GM21576 (cell line): Measurements from ENCODE around the gene AMBRA1.

Source experiments
- ATAC-seq: cut with Tn5 transposase; IDR thresholded peaks from one replicate; pipeline ENCODE4 v1.9.1; 2021; ENCODE audit warnings: mild to moderate bottlenecking, moderate library complexity; ENCODE audit not compliant: unreplicated experiment

The AMBRA1 gene

DNA sequence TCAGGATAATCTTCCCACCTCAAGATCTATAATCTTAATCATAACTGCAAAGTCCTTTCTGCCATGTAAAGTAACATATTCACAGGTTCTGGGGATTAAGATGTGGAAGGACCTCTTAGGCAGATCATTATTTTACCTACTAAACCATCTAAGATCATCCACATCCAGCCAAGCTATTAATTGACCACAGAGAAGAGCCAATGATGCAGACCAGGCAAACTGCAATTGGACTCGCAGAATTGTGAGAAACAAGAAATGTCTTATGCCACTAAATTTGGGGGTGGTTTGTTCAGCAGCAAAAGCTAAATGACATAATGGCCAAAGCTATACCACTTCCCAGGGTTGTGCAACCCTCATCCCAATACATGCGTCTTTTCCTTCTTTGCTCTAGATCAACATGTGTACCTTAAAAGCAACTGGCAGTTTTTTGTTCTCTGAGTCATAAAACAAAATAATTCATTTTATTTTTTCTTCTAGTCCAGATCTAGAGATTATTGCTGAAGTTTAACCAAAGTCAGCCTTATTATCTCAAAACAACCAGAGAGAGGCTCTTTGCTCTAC is 113.6 kb downstream of the AMBRA1 start:
- no peak for ATAC-seq

DNA sequence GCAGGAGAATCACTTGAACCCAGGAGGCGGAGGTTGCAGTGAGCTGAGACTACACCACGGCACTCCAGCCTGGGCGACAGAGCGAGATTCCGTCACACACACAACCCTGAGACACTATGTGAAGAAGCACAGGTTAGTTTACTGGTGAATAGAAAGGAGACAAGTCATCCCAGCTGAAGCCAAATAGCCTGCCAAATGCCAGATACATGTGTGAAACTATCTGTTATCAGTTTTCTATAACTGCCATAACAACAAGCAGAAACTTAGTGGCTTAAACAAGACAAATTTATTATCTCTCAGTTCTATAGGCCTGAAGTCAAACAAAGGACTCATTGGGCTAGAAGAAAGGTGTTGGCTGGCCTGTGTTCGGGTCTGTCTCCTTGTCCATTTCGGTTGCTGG is 114.2 kb downstream of the AMBRA1 start:
- no peak for ATAC-seq

DNA sequence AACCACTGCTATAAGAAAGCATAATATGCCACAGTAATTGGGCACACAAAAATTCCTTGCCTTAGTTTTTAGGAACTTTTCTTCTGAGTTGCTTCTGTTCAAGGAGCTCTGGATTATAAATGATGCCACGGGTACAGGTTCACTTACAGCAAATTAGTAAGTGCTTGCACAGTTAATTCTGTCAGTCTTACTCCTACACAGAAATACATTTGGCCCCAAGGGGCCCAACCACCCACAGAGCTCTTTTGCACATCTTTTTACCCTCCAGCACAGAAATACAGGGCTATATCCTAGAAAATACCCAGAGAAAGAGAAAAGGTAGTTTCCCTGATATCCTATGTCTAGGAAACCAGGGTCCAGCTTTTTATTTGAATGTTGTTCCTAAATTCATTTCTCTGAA is 115.6 kb downstream of the AMBRA1 start:
- ATAC-seq, result no peak

DNA sequence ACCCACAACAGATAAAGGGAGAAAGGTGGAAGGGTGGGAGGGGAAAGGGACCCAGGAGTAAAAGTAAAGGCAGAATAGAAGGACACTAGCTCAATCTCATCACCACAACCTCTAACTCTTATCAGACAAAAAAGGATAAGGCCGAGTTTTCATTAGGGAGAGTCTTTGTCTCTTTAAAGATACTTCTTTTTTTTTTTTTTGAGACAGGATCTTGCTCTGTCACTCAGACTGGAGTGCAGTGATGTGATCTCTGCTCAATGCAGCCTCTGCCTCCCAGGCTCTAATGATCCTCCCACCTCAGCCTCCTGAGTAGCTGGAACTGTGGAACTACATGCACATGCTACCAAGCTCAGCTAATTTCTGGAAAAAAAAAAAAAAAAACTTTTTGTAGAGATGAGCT is 116.7 kb downstream of the AMBRA1 start:
- no peak for ATAC-seq

DNA sequence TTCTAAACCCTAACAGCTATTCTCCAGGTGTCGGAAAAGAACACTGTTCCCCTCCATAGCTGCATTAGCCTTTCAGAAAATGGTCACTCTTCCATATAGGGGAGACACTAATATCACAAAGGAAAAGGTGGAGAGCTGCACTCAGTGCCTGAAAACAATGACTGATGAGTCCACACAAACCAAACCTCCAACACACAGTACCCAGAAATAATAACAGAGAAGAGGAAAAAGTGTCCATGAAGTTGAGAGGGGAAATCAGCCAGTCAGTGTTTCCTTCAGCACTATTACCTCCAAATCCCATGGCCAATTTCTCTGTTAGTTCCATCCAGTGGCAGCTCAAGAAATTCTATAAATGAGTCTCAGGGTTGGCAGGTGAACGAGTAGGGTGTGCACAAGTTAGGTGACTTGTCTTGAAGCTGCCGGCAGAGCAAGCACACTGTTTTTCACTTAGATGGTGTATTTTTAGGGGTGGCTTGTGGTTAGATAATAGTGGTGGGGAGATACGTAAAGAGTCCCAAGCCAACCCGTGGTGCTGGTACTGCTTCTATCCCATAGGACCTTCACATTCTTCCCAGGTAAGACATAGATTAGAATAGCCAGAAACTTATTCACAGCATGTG is 117.8 kb downstream of the AMBRA1 start:
- ATAC-seq, result no peak

DNA sequence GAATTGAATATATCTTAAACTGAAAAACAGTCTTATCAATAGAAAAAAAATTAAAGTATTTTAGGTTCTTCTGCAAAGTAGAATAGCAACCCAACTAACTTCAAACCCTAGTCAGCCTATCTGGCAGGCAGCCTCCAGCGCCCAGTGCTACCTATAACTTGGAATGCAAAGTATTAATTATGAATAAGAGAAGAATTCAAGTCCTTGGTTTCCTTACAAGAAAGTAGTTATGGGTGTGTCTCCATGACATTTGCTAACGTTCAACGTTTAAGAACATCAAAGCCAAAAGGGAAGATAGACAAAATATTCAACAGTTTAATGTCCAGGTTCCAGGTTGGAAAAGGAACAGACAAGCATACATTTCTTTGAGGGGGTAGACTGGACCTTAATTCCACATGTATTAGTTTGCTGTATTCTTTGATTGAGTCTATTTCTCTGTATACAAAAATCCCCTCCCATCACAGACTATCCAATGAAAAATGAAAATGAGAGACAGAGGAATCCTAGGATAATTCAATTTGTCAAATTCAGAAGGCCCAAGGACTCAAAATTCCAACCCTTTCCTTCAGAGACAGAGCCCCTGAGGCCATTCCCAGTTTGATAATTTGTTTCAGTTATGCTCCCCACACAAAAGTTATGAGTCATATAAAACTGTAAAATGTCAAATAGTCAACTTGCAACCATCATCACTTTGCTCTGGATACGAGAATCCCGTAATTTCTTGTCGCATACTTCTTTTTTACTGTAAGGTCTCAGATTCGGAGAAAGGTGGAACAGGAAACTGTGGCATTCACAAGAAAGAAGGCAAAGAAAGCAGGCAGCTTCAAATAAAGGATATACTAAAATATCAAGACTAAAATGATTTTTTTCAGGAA is 118.5 kb downstream of the AMBRA1 start:
- no peak for ATAC-seq

DNA sequence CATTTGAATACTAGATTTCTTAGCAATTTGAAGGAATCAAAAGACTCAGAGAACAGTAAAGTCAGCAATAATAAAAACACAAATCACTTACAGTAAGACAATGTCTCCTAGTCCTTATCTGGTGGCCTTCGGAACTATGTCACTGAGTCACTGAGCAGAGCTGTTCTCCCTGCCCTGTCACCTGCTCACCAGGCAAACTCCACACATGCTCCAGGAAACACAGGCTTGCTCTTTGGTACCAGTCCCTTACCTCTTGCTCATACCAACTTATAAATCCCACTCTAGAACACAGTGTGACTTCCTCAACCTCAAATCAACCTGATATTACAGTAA is 121.2 kb downstream of the AMBRA1 start:
- no peak for ATAC-seq

DNA sequence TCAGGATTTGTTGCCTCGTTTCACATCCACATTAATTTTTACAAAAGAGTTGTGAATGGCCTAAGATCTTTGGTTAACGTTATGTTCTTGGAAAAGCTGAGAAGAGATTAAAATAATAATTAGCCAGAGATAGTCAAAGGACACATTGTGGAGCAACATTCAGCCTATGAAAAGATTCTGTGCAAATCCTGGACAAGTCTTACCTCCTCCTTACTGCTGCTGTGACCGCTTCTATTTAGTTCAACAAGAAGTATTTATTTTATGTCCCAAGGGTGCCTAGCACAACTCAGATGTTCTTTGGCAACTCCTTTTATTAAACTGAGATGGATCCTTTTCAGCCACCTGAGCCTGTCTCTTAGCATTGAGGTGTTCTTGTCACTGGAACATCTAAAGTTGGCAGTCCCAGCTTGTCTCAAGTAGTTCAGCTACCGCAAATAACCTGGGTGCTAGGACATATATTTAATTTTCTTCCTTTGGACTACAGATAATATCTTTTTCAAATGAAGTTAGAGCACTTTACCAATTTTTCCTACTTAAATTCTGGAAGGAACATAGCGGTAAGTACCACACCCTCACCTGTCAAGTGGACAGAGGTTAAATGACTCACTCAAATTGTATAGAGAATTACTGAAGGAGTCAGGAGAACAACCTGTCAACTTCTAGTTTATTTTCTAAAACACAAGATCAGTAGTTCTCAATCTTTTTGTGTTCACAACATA is 121.7 kb downstream of the AMBRA1 start:
- no peak for ATAC-seq

DNA sequence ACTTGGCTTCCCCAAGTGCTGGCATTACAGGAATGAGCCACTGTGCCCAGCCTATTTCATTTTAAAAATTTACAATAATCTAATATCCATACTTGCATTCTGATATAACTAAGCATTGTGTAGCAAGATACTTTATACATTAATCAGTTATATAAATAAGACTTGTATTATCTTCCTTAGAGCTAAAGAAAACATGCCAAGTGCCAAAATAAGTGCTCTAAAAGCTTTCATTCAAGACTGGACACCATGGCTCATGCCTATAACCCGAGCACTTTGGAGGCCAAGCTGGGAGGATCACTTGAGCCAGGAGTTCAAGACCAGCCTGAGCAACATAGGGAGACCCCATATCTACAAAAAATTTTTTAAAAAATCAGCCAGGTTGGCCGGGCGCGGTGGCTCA is 123.9 kb downstream of the AMBRA1 start:
- ATAC-seq, result no peak

DNA sequence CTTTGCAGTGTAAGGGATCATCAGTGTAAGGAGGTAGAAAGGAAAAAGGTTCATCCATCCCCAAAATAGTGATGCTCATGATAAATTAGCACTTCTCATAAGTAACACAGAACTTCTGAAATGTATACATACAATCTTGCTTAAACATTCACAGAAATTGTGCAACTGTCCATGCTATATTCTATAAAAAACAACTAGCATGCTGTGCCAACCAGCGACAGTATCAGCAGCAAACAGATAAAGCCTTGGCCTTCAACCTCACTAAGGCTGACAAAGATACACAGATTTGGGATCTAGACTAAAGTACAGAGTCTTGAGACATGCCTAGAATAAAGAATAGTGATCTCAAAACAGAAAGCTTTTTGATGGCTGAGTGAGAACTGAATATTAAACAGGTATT is 128.1 kb downstream of the AMBRA1 start:
- ATAC-seq, result no peak

DNA sequence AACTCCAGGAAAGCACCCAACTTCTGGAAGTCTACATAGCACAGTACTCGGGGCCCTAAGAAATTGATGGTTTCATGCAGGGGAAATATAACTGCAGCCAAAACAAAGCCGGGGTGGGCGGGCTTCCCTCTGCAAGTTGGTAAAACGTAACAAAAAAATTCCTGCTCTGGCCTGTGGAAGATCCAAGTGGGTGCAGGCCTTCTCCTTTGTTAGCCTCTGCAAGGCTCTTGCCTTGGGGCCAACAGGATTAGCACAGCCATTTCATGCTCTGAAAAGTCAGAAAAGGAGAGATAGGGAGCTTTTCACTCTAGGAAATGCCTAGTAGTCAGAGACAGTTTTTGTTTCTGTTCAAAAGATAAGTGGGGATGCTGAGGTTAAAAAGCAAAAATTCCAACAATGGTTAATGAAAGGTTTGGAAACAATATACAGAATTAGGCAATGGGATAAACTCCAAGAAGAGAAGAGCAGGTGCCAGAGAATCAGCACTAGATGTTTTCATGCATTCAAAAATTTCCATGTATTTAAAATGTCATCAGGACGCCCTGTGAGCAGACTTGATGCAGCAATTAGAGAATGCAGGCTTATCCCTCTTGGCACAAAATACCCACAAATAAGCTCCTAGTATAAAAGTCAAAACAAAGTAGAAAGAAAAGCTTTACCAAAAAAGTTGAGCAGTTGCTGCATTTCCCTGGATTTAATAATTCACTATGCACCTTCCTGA is 130.0 kb downstream of the AMBRA1 start:
- ATAC-seq, result no peak

DNA sequence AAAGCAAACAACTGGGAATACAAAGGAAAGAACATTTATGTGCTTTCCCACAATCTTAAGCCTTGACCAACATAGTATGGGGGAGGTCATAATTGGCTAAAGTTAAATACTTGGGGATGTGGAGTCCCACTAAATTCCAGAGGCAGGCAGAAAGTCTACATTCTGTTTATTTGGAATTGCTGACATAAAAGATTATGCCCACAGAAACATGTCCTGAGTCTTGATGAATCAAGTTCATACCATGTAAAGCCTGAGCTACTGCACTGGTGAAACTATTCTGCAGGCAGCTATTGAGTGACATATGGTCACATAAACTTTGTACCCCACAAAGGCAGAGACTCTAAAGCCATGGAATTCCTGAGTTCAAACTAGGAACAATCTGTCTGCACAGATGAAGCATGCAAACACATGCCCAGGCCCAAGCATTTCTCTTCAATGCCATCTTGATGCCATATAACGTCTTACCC is 132.3 kb downstream of the AMBRA1 start:
- ATAC-seq, result no peak

DNA sequence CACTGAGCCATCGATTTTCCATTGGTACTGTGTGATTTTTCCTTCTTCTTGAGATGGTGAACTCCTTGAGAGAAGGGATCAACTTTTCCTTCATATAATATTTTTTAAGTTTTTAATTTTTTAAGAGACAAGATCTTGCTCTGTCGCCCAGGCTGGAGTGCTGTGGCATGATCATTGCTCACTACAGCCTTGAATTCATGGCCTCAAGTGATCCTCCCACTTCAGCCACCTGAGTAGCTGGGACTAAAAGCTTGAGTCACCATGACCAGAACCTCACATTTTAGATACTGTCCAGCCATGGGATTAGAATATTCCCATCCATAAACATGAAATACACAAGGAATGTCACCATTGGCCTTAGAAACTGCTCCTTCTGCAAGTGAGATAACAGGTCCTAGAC is 135.3 kb downstream of the AMBRA1 start:
- ATAC-seq, result no peak

DNA sequence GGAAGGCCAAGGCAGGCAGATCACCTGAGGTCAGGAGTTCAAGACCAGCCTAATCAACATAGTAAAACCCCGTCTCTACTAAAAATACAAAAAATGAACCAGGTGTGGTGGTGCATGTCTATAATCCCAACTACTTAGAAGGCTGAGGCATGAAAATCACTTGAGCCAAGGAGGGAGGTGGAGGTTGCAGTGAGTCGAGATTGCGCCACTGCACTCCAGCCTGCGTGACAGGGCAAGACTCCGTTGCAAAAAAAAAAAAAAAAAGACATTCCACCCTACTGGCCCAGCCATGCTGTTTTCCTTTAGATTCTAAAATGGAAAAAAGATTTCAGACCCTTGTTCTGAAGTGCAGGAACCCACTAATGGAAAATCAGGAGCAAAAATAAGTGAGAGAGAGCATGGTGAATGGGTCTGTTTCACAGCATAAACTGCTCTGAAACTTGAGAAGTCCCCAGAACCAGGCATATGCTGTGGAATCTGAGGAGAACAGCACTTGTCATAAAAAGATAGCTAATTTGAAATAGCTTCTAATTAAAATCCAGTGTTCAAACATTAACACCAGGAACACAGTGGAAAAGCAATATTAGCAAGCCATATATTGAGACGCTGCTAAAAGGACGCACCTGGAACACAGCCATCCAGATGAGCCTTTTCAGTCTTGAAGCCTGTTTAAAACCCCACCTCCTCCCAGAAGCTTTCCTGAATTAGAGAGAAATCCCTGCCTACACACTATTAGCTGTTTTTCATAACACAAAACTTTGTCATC is 136.0 kb downstream of the AMBRA1 start:
- ATAC-seq, result no peak

DNA sequence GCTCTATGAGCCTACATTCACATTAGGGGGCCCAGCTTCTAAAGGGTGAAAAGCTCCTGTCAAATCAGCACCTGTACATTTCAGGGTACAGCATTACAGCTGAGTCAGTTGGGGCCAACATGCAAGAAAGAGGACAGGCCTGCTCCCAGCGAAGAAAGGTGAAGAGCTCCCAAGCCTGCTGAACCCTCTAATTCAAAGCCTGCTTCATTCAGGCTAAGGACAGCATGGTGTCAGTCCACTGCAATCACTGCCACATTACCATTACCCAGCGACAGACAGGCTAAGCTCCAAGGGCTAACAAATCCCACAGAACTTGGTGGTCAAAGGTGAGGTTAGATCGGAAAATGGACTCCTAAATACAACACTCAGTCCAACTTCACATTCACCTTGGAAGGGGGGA is 136.8 kb downstream of the AMBRA1 start:
- no peak for ATAC-seq

DNA sequence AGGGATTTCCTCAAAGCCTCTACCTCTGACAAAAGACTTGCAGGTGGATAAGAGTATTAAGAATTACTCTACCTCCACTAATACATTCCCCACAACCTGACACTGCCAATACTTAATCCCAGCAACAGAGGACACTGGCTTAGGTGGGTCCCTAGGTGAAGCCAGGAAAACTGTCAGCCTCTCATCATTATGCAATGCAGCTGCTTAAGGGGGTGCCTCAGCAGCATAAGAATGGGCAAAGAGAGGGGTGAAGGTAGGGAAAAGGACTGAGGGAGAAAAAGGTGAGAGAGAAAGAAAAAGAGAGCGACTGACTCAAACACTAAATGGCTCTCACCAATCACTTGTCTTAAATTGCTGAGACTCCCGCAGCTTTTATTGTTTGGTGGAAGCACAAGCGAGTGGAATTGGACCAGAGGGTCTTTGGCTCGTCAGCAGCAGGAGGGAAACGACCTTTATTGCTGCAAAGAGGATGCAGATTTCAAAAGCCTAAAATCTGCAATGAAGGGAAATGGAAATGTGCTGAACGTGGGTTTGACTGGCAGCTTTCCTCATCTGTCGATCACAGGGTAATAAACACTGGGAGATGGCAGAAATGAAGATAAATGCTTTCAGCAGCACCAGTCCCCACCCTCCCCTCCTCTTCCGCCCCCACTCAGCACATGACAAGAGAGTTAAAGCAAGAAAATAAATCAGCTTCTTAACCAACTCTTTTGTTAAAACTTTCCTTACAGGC is 137.4 kb downstream of the AMBRA1 start:
- no peak for ATAC-seq

DNA sequence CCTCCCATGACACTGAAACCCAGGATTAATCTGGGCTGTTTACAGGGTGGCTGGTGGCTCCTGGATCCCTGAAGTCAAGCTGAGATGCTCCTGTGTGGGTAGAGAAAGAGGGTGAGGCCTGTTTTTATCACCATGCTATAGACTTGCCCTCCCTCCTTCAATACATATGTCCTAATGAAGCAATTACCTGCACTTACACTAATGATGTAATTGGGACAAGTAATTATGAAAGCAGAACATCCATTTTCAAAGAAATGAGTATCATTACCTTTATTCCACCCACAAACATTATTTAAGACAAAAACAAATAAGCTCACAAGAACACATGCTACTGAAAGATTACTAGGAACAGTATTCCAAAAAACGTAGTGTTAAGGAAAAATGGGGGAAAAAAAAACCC is 138.0 kb downstream of the AMBRA1 start:
- ATAC-seq, result no peak

DNA sequence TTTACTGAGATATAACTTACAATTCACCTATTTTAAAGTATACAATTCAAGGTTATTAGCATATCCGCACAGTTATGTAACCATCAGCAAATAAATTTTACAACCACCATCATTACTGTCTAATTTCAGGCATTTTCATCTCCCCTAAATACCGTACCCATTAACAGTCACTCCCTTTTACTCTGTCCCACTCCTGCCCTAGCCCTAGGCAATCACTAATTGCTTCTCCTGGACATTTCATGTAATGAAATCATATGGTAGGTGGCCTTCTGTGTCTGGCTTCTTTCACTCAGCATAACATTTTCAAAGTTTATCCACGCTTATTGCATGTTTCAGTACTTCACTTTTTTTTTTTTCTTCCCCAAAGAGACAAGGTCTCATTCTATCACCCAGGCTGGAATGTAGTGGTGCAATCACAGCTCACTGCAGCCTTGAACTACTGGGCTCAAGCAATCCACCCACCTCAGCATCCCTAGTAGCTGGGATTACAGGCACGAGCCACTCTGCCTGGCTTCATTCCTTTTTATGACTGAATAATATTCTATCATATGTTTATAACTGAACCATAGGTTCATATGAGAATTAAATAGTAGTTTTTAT is 140.8 kb downstream of the AMBRA1 start:
- ATAC-seq, result no peak

DNA sequence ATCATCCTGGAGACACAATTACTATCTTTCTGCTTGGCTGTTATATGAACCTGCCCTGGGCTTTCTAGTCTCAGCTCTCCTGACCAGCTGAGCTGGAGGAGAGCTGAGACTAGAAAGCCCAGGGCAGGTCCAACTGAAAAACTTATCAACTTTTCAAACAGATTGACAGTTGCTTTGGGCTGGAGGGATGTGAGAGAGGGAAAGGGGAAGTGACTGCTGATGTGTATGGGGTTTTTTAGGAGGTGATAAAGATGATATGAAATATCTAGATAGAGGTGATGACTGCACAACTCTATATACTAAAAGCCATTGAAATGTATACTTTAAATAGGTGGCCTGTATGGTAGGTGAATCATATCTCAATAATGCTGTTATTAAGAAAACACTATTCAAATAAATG is 142.1 kb downstream of the AMBRA1 start:
- no peak for ATAC-seq
